Panc1 (cell line): ENCODE results near the gene SOX8. TPM values are rescaled to one million over a fixed set of nuclear protein-coding genes. Genes with fewer than 3 reads are reported as not detected.

Experiments used
- ATAC-seq: fragments of 200-7000 bp; cut with Tn5 transposase; 2 replicates; pipeline ENCODE4 v1.9.1; 2020; ENCODE audit warnings: mild to moderate bottlenecking, moderate library complexity
- BruUV-seq: library from RNA; stranded (reverse); fragments of 400-500 nt; replicated peaks from 2 replicates; lab custom pipeline; 2021; lab: Mats Ljungman, UMichigan
- CTCF ChIA-PET: fragments of 300-600 bp; sonication (Branson Sonifier 250); formaldehyde crosslinking; loops from one replicate; lab custom pipeline; 2022; ENCODE audit warnings: antibody characterized with exemption; lab: Charles Lee
- POLR2A ChIA-PET: fragments of 300-600 bp; sonication (Branson Sonifier 250); formaldehyde crosslinking; loops from one replicate; lab custom pipeline; 2022; ENCODE audit warnings: antibody characterized with exemption; lab: Charles Lee
- DNase-seq: peaks from one replicate; pipeline ENCODE4 v3.0.0-alpha.2; 2010; ENCODE audit warnings: low read depth, low spot score
- H3K27ac ChIP-seq: 2 replicates; pipeline ENCODE4 v1.5.1; 2011; ENCODE audit warnings: mild to moderate bottlenecking, low read length, inconsistent platforms
- H3K27me3 ChIP-seq: fragments of 200-500 bp; sonication (Bioruptor generic); 2 replicates; pipeline ENCODE4 v1.6.0; 2014; ENCODE audit warnings: low read length, inconsistent platforms; ENCODE audit not compliant: control insufficient read depth, insufficient read depth
- H3K36me3 ChIP-seq: fragments of 200-500 bp; sonication (Bioruptor generic); 2 replicates; pipeline ENCODE4 v1.5.1; 2014; ENCODE audit warnings: inconsistent platforms, mild to moderate bottlenecking, low read length, moderate library complexity; ENCODE audit not compliant: control insufficient read depth, insufficient read depth
- H3K4me1 ChIP-seq: 2 replicates; pipeline ENCODE4 v1.5.1; 2011; ENCODE audit warnings: inconsistent platforms, mild to moderate bottlenecking, low read length, moderate library complexity; ENCODE audit not compliant: control insufficient read depth, insufficient read depth
- H3K4me3 ChIP-seq, 2 experiments: 2 replicates each; pipeline ENCODE4 v1.5.1; 2011 to 2012; ENCODE audit warnings: low read depth in 2 of 2, low read length in 2 of 2, mild to moderate bottlenecking in 2 of 2, inconsistent platforms in 1 of 2, moderate library complexity in 1 of 2
- H3K9me3 ChIP-seq: fragments of 200-500 bp; sonication (Bioruptor generic); 2 replicates; pipeline ENCODE4 v1.5.1; 2014; ENCODE audit warnings: low read depth, mild to moderate bottlenecking, inconsistent platforms, low read length, moderate library complexity; ENCODE audit not compliant: control insufficient read depth, insufficient read depth
- CTCF ChIP-seq: fragments of 450-650 bp; IDR thresholded peaks from 2 replicates; pipeline ENCODE4 v1.5.1; 2017; ENCODE audit warnings: mild to moderate bottlenecking
- POLR2AphosphoS5 ChIP-seq: IDR thresholded peaks from 2 replicates; pipeline ENCODE4 v1.6.1; 2012; ENCODE audit warnings: mild to moderate bottlenecking, low read depth, low read length, moderate library complexity
- REST ChIP-seq, 2 experiments: IDR thresholded peaks; 2 replicates each; pipeline ENCODE4 v1.6.1; 2011 to 2012; ENCODE audit warnings: low read depth in 2 of 2, control low read depth in 1 of 2, low read length in 1 of 2, mild to moderate bottlenecking in 1 of 2, moderate library complexity in 1 of 2; ENCODE audit not compliant: insufficient read depth in 1 of 2
- SIN3A ChIP-seq: IDR thresholded peaks from 2 replicates; pipeline ENCODE4 v1.6.1; 2012; ENCODE audit warnings: low read depth, mild to moderate bottlenecking, low read length, moderate library complexity, borderline replicate concordance; ENCODE audit not compliant: insufficient read depth
- TCF7L2 ChIP-seq: IDR thresholded peaks from 2 replicates; pipeline ENCODE4 v1.6.1; 2011; ENCODE audit warnings: mild to moderate bottlenecking, low read depth, low read length, inconsistent platforms
- in situ Hi-C: cut with HindIII; loops from 2 replicates; pipeline ENCODE4 v1.10.0; 2016; ENCODE audit warnings: low sequenced_read_pairs, low pct_unique_long_range_greater_than_20kb
- intact Hi-C: fragments of 100-400 bp; cut with micrococcal nuclease; formaldehyde crosslinking; loops from one replicate; pipeline ENCODE4 v1.10.0; 2022; ENCODE audit not compliant: unreplicated experiment
- total RNA-seq: library from RNA; stranded (reverse); gene quantifications from one replicate; pipeline ENCODE4 v1.2.1, GENCODE V29; 2021; ENCODE audit not compliant: unreplicated experiment

Gene SOX8
- total RNA-seq, 1 experiment from 2014 or later = 1.8 TPM

- no TSS peak for BruUV-seq
These were observed 22.1 kb upstream of the SOX8 start for GRCh38 chr16:959232-960040.

GRCh38 chr16:962366-962765 is 19.2 kb upstream of the SOX8 start:
- no peaks in the 10 kb centered on the region for H3K27me3 ChIP-seq
- ChIA-PET CTCF (no interaction called here), POLR2A (no interaction called here)
- H3K27ac ChIP-seq = no peak overlapping the region
- ATAC-seq (no peak), DNase-seq (no peak)
- in situ Hi-C loops = no loop called here
- peaks cover 18% of the 10 kb centered on the region for H3K4me1 ChIP-seq
- no peaks in the 10 kb centered on the region for H3K36me3 ChIP-seq
- intact Hi-C loops = no loop called here
- H3K9me3 ChIP-seq = peaks cover 3% of the 10 kb centered on the region; the same call in 1 of the 2 replicates
- no peak for TF ChIP-seq SIN3A
- TF ChIP-seq REST (IDR thresholded peaks at IDR 0.05; ENCODE audit: insufficient read depth in 1 of 2, low read depth in 2 of 2, low read length in 1 of 2) = no peak
- TF ChIP-seq CTCF = no peak
- TF ChIP-seq TCF7L2 = no peak
- no peak for TF ChIP-seq POLR2AphosphoS5
- no TSS peak for BruUV-seq
- H3K4me3 ChIP-seq = no peak overlapping the region

More at GRCh38 chr16:959232-960040, 22.1 kb upstream of the SOX8 start:
- H3K4me3 ChIP-seq = no peak overlapping the region
- H3K27ac ChIP-seq = no peak overlapping the region
- ChIA-PET CTCF (no interaction called here), POLR2A (no interaction called here)
- no peaks in the 10 kb centered on the region for H3K9me3 ChIP-seq
- no peaks in the 10 kb centered on the region for H3K27me3 ChIP-seq
- H3K36me3 ChIP-seq = no peaks in the 10 kb centered on the region
- no peak for DNase-seq
- intact Hi-C loops = no loop called here
- in situ Hi-C loops = no loop called here
- ATAC-seq = no peak
- TF ChIP-seq TCF7L2 (no peak), REST (IDR thresholded peaks at IDR 0.05; ENCODE audit: insufficient read depth in 1 of 2, low read depth in 2 of 2, low read length in 1 of 2) (no peak), CTCF (no peak), POLR2AphosphoS5 (no peak), SIN3A (no peak)
- H3K4me1 ChIP-seq = peaks cover 11% of the 10 kb centered on the region
